Large intestine (tissue), 3 donors: Measurements from ENCODE around the gene BGN. TPM values are rescaled to one million over a fixed set of nuclear protein-coding genes. Genes with fewer than 3 reads are reported as not detected.

Experiments
- DNase-seq, 2 donors: peaks; one replicate each; pipeline versions ENCODE4 v3.0.0 to v3.0.0-alpha.2; 2013
- H3K27ac ChIP-seq: one replicate; pipeline ENCODE4 v1.5.1; 2013; ENCODE audit warnings: low read length
- H3K27me3 ChIP-seq: 2 replicates; pipeline ENCODE4 v1.6.1; 2013; ENCODE audit warnings: low read length; ENCODE audit not compliant: control insufficient read depth, insufficient read depth
- H3K36me3 ChIP-seq: 2 replicates; pipeline ENCODE4 v1.6.1; 2013; ENCODE audit warnings: low read length; ENCODE audit not compliant: control insufficient read depth, insufficient read depth
- H3K4me1 ChIP-seq: one replicate; pipeline ENCODE4 v1.6.1; 2013; ENCODE audit warnings: low read length; ENCODE audit not compliant: control insufficient read depth, insufficient read depth
- H3K4me3 ChIP-seq: one replicate; pipeline ENCODE4 v1.5.1; 2013; ENCODE audit warnings: low read length
- H3K9me3 ChIP-seq: one replicate; pipeline ENCODE4 v1.6.1; 2013; ENCODE audit warnings: mild to moderate bottlenecking, low read depth, low read length, moderate library complexity; ENCODE audit not compliant: control insufficient read depth
- WGBS: methylation state at CpG from one replicate; pipeline ENCODE4 v1.1.5; 2013; ENCODE audit warnings: low lambda C conversion rate; ENCODE audit not compliant: insufficient coverage; 5-methylcytosine and 5-hydroxymethylcytosine counted together
- polyA plus RNA-seq: library from polyadenylated mRNA; unstranded; fragments of 120-200 nt; gene quantifications from one replicate; pipeline ENCODE4 v1.2.1, GENCODE V29; 2013

BGN gene
- polyA plus RNA-seq, 1 donor = 17.2 TPM

DNA sequence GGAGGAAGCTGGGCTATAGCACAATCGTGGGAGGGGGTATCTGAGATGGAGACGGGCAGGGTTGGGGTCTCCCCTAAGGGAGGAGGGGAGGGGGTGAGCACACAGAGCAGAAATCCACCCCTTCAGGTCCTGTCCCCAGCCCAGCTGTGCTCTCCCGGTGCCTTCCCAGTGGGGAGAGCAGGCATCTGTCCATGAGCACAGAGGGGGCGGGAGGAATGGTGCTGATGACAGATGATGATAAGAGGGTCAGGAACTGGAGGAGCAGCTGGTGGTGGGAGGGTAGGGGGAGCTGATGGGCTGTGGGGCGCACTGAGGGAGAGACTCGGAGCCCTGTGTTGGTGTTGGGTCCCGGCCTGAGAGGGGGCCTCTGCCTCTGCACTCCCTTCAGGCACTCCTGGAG, 31.3 kb downstream of the BGN start:
- no CpG with 5 or more reads among the region's 7 CpGs for WGBS
- Histone ChIP-seq H3K4me1 (no peaks in the 10 kb centered on the region), H3K27me3 (peaks cover 9% of the 10 kb centered on the region)

DNA sequence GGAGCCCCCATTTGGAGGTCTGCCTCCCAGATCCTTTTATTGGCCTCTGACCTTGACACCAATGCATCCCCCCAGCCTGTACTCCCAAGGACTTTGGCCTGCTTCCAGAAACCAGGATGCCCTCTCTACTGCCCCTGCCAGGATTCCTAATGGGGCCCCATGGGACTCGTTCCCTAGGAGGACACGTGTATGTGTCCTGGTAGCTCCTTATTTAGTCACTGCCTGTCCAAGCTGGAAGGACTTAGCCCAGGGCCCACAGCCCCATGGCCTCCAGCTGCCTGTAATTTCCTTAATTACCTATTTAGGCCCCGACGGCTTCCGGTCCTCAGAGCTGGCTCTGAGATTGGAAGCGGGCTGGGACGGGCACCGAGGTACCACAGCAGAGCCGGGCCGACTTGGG, 32.0 kb downstream of the BGN start:
- no peak overlapping the region for H3K27ac ChIP-seq
- H3K4me1 ChIP-seq = no peaks in the 10 kb centered on the region
- H3K9me3 ChIP-seq = no peaks in the 10 kb centered on the region
- peaks cover 2% of the 10 kb centered on the region for H3K27me3 ChIP-seq
- no peaks in the 10 kb centered on the region for H3K36me3 ChIP-seq
- no peak overlapping the region for H3K4me3 ChIP-seq
- DNase-seq = no peak
- no CpG with 5 or more reads among the region's 10 CpGs for WGBS

More for the DNA sequence above, 31.3 kb downstream of the BGN start:
- Histone ChIP-seq H3K9me3 (no peaks in the 10 kb centered on the region), H3K36me3 (no peaks in the 10 kb centered on the region), H3K27ac (no peak overlapping the region), H3K4me3 (no peak overlapping the region)
- DNase-seq = no peak

DNA sequence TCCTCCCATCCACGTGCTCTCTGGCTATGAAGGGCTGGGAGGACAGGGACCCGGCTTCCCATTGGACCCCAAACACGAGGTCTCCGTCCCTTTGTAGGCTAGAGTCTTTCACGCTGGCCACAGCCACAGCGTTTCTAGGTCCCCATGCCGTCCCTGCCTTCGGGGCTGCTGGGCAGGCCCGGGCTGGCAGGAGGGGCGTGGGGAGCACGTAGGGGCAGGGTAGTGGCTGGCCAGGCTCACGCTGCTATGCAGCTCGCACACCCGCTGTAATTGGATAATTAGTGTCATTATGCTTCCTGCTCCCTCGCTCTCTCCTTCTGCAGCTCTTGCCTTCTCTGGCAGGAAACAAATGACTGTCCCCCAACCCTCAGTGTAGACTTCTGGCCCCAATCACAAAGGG, 32.4 kb downstream of the BGN start:
- H3K9me3 ChIP-seq = no peaks in the 10 kb centered on the region
- H3K4me1 ChIP-seq = no peaks in the 10 kb centered on the region
- H3K27me3 ChIP-seq = no peaks in the 10 kb centered on the region
- no peaks in the 10 kb centered on the region for H3K36me3 ChIP-seq
- DNase-seq = no peak
- no CpG with 5 or more reads among the region's 15 CpGs for WGBS
- no peak overlapping the region for H3K27ac ChIP-seq
- no peak overlapping the region for H3K4me3 ChIP-seq

DNA sequence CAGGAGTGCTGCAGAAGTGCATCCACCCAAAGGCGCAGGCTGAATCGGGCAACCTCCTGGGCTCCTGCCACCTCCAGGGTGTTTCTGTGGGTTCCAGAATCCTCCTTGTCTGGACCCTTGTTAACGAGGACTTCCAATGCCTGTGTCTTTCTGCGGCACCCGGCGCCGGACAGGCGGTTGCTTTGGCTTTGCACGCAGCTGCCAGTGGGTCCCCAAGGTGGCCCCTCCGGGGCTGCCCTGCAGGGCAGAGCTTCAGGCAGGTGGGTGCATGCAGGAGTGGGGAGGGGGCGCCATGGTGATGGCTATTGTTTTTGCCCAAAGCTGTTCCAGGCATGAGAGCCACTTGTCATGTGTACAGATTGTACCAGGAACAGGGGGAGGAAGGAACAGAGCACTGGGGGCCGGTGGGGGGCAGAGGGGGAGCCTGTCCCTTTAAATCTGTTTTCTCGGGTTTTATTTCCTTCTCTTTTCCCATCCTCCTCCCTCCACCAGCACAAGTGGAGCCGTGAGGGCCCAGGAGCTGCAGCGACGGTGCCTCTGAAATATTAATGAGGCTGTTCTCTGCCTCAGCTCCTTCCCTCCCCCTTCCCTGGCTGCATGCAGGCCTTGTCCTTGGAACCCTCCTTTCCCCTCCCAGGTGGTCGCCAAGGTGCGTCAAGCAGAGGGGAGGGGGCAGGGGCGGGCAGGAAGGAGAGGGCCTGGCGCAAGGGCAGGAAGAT, 35.8 kb downstream of the BGN start:
- no peak overlapping the region for H3K27ac ChIP-seq
- WGBS = no CpG with 5 or more reads among the region's 20 CpGs

DNA sequence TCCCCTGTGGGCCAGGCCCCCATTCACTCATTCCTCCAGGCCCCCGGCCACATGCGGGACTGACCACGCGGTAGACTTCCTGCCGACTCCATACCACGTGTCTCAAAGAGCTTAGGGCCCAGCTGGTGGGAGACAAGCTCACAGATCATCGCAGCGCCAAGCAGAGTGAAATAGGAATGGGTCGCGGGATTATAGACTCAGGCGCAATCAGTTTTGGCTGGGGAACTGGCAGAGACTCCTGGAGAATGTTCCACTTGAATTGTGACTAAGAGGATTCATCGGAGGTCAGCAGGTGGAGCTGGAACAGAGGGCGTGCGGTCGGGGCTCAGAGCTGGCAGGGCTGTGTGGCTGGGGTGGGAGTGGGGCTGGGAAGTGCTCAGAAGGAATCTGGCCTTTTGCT, 38.3 kb downstream of the BGN start:
- H3K4me3 ChIP-seq = no peak overlapping the region
- no CpG with 5 or more reads among the region's 15 CpGs for WGBS
- H3K9me3 ChIP-seq = no peaks in the 10 kb centered on the region
- no peaks in the 10 kb centered on the region for H3K36me3 ChIP-seq
- DNase-seq = no peak
- H3K27ac ChIP-seq = no peak overlapping the region
- no peaks in the 10 kb centered on the region for H3K27me3 ChIP-seq
- no peaks in the 10 kb centered on the region for H3K4me1 ChIP-seq

More for the DNA sequence above, 35.8 kb downstream of the BGN start:
- Histone ChIP-seq H3K36me3 (no peaks in the 10 kb centered on the region), H3K27me3 (no peaks in the 10 kb centered on the region), H3K4me1 (no peaks in the 10 kb centered on the region), H3K4me3 (no peak overlapping the region), H3K9me3 (no peaks in the 10 kb centered on the region)
- DNase-seq = no peak

DNA sequence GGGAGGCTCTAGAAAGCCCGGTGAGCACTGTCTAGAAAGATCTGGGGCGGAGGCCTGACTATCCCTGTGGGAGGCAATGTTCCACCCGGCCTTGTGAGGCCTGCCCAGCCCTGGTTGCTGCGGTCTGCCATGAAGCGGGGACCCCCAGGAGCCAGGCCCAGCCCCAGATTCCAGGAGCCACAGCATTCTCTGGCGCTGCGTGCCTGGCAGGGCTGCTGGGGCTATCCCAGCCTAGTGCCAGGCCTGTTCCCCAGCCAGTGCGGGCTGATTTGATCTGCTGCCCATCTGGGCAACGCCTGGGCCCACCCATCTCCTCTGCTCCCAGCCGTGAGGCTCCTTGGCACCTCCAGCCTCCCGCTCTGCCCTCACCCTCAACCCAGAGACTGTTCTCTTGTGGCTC, 42.3 kb downstream of the BGN start:
- H3K36me3 ChIP-seq = no peaks in the 10 kb centered on the region
- H3K4me3 ChIP-seq = no peak overlapping the region
- no peaks in the 10 kb centered on the region for H3K9me3 ChIP-seq
- no peak overlapping the region for H3K27ac ChIP-seq
- peaks cover 3% of the 10 kb centered on the region for H3K4me1 ChIP-seq
- no peaks in the 10 kb centered on the region for H3K27me3 ChIP-seq
- WGBS = no CpG with 5 or more reads among the region's 11 CpGs
- no peak for DNase-seq

DNA sequence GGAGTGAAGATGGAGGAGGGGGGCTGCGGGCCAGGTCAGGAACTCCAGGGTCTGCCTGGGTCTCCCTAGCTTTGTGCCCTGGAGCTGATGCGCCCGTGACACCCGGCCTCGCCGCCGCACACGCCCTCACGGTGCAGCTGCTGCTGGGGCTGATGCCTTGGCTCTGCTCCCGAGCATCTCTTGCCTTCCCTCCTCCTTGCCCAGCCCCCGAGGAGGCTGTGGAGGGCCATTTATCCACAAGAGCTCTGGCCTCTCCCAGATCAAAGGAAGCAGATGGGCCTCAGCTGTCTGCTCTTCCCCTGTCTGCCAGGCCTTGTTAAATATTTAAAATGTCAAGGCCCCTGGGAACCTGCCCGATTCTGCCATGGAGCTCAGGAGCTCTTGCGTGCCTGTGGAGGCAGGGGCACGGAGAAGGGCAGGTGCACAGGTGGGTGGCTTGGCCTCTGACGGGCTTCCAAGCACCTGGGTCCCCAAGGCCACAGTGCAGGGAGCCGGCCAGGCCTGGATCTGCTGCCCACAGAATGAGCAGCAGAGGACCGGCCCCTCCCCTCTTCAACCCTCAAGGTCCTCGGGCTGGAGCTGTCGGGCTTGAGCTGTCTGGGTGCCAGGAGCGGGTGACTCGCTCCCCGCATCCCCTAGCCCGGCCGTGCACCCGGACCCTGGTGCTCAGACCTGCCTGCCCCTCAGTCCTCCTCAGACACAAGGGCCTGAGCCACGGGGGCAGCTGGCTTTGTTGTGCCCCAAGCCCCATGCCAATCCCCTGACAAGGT, 42.9 kb downstream of the BGN start:
- H3K9me3 ChIP-seq = no peaks in the 10 kb centered on the region
- H3K27ac ChIP-seq = no peak overlapping the region
- no peaks in the 10 kb centered on the region for H3K27me3 ChIP-seq
- peaks cover 3% of the 10 kb centered on the region for H3K4me1 ChIP-seq
- no peak for DNase-seq
- no CpG with 5 or more reads among the region's 26 CpGs for whole genome bisulfite sequencing
- H3K36me3 ChIP-seq = no peaks in the 10 kb centered on the region
- no peak overlapping the region for H3K4me3 ChIP-seq

DNA sequence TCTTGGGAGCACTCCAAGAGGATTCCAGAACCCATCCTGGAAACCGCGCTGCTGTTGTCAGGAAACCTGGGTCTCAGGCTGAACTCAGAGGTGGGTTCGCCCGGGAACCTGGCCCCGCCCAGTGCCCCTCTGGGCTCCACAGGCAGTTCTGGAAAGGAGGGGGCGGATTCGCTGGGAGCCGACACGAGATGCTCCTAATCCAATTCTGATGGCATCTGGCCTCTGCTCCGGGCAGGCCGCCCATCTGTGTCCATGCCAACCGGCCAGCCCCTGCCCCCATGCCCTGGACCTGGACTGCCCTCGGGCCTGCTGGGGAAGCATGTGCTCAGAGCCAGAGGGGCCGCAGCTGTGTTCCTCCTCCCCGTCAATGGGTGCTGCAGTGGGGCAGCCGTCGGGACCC, 43.6 kb downstream of the BGN start:
- no peaks in the 10 kb centered on the region for H3K9me3 ChIP-seq
- peak in 1 of 2 donors; percentile 11 for DNase-seq
- no peak overlapping the region for H3K27ac ChIP-seq
- WGBS = no CpG with 5 or more reads among the region's 17 CpGs
- no peaks in the 10 kb centered on the region for H3K36me3 ChIP-seq
- H3K4me1 ChIP-seq = peaks cover 5% of the 10 kb centered on the region
- no peak overlapping the region for H3K4me3 ChIP-seq
- H3K27me3 ChIP-seq = no peaks in the 10 kb centered on the region

DNA sequence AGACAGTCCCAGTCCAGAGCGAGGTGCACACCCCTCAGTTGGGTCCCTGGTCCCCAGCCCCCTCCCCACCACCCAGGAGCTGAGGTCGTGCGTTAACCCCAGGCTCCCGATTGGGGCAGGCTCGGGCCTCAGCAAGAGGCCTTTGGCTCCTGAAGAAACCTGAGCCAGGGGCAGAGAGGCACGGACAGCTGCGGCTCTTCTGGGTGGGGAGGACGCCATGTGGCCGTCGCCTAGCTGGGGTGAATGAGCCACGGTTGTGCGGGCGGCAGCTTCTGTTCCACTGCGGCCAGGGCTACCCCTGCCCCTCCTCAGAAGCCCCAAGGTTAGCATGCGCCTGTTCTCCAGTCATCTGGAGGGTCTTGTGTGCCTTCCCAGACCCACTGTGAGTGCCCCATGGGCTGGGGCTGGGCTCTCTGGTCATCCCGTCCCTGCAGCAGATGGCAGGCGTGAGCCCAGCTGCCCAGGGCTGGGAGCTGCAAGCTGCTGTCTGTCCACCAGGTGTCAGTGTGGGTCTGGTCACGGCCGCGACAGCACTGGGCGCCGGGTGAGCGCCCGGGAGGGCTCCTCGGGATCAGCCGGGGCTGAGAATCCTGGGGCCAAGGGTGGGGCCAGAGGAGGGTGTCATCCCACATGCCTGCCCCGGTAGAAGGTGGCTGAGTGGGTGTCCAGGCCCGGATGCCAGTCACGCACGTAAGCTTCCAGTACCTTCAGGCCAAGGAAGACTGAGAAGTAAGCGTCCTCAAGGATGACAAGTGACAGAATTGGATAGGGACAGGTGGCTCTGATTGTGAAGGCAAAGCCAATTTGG, 44.6 kb downstream of the BGN start:
- H3K27me3 ChIP-seq = no peaks in the 10 kb centered on the region
- DNase-seq = peak; percentile 50 to 57
- H3K4me1 ChIP-seq = peaks cover 13% of the 10 kb centered on the region
- WGBS = no CpG with 5 or more reads among the region's 31 CpGs
- H3K4me3 ChIP-seq = no peak overlapping the region
- H3K27ac ChIP-seq = no peak overlapping the region
- H3K9me3 ChIP-seq = no peaks in the 10 kb centered on the region
- no peaks in the 10 kb centered on the region for H3K36me3 ChIP-seq

DNA sequence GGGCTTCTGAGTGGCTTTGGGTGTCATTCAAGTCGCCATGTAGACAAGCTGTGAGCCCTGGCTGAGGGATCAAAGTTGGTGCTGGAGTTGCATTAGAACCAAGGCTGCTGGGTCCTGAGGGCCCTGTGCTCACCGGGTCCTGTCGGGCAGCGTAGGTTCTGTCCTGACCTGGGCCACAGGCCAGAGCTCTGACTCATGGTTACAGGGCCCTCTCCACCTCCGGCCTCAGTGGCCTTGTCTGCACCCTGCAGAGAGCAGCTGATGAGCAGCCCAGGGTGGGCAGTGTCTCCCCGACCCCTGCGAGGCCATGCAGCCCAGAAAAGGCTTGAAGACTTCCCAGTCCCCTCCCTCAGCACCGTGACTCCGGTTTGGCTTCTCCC, 45.2 kb downstream of the BGN start:
- H3K27me3 ChIP-seq = no peaks in the 10 kb centered on the region
- H3K9me3 ChIP-seq = no peaks in the 10 kb centered on the region
- H3K27ac ChIP-seq = no peak overlapping the region
- H3K4me1 ChIP-seq = peaks cover 17% of the 10 kb centered on the region
- no peak for DNase-seq
- no peaks in the 10 kb centered on the region for H3K36me3 ChIP-seq
- no peak overlapping the region for H3K4me3 ChIP-seq
- WGBS = no CpG with 5 or more reads among the region's 9 CpGs
